Suprapubic skin (tissue), 4 donors: ENCODE results near the gene HOXA6. TPM values are rescaled to one million over a fixed set of nuclear protein-coding genes. Genes with fewer than 3 reads are reported as not detected.

Source experiments
- DNase-seq, 2 donors: peaks; one replicate each; pipeline ENCODE4 v3.0.0-alpha.2; 2019; ENCODE audit warnings: low spot score in 2 of 2
- H3K27ac ChIP-seq: fragments of 200-600 bp; sonication (generic); one replicate; pipeline ENCODE4 v1.5.1; 2019
- H3K27me3 ChIP-seq: fragments of 200-600 bp; sonication (generic); one replicate; pipeline ENCODE4 v1.5.1; 2019
- H3K36me3 ChIP-seq: fragments of 200-600 bp; sonication (generic); one replicate; pipeline ENCODE4 v1.5.1; 2019
- H3K4me1 ChIP-seq: fragments of 200-600 bp; sonication (generic); one replicate; pipeline ENCODE4 v1.5.1; 2019
- H3K4me3 ChIP-seq: fragments of 200-600 bp; sonication (generic); one replicate; pipeline ENCODE4 v1.5.1; 2019; ENCODE audit warnings: mild to moderate bottlenecking
- H3K9me3 ChIP-seq: fragments of 200-600 bp; sonication (generic); one replicate; pipeline ENCODE4 v1.5.1; 2019
- CTCF ChIP-seq, 2 donors: fragments of 200-600 bp in 1 of 2; fragments of 450-650 bp in 1 of 2; sonication (generic) in 1 of 2; IDR thresholded peaks; one replicate each; pipeline ENCODE4 v1.5.1; 2016 to 2019; ENCODE audit warnings: antibody characterized with exemption in 2 of 2, mild to moderate bottlenecking in 1 of 2, moderate library complexity in 1 of 2
- EP300 ChIP-seq: sonication (generic); formaldehyde crosslinking; IDR thresholded peaks from one replicate; pipeline ENCODE4 v1.6.1; 2017; ENCODE audit warnings: antibody characterized with exemption
- POLR2A ChIP-seq, 2 donors: fragments of 450-650 bp; IDR thresholded peaks; one replicate each; pipeline ENCODE4 v1.6.1; 2017; ENCODE audit warnings: antibody characterized with exemption in 2 of 2, mild to moderate bottlenecking in 2 of 2, moderate library complexity in 2 of 2
- POLR2AphosphoS5 ChIP-seq, 3 donors: sonication (generic); formaldehyde crosslinking; IDR thresholded peaks; one replicate each; pipeline ENCODE4 v1.6.1; 2017; ENCODE audit warnings: antibody characterized with exemption in 3 of 3
- WGBS: methylation state at CpG from one replicate; pipeline ENCODE4 v1.1.5; 2018; 5-methylcytosine and 5-hydroxymethylcytosine counted together
- total RNA-seq, 4 donors: library from RNA; depleted of rRNA; stranded (reverse); fragments of >200 nt; gene quantifications; one replicate each; pipeline ENCODE4 v1.1.0, GENCODE V29; 2016

Gene HOXA6
- total RNA-seq, 4 donors from 2014 or later = 4.0 to 9.3 (median 6.4) TPM

GRCh38 chr7:27124902-27125689 is 22.5 kb downstream of the HOXA6 start:
- Histone ChIP-seq H3K4me1 (peaks cover 5% of the 10 kb centered on the region), H3K27ac (no peak overlapping the region), H3K27me3 (no peaks in the 10 kb centered on the region), H3K36me3 (no peaks in the 10 kb centered on the region), H3K4me3 (no peak overlapping the region), H3K9me3 (no peaks in the 10 kb centered on the region)
- no peak for DNase-seq
- TF ChIP-seq CTCF (IDR thresholded peaks at IDR 0.05) = no peak
- TF ChIP-seq EP300 = no peak
- no peak for TF ChIP-seq POLR2A (IDR thresholded peaks at IDR 0.05)
- TF ChIP-seq POLR2AphosphoS5 (IDR thresholded peaks at IDR 0.05) = no peak
- 87% methylated on average over 8 of the region's 8 CpGs for WGBS

GRCh38 chr7:27124096-27124901 is 23.3 kb downstream of the HOXA6 start:
- H3K36me3 ChIP-seq = no peaks in the 10 kb centered on the region
- no peak overlapping the region for H3K4me3 ChIP-seq
- 88% methylated on average over 39 of the region's 43 CpGs for WGBS
- H3K27ac ChIP-seq = no peak overlapping the region
- H3K4me1 ChIP-seq = no peaks in the 10 kb centered on the region
- DNase-seq = no peak
- no peaks in the 10 kb centered on the region for H3K27me3 ChIP-seq
- H3K9me3 ChIP-seq = no peaks in the 10 kb centered on the region
- TF ChIP-seq POLR2AphosphoS5 (IDR thresholded peaks at IDR 0.05) (no peak), POLR2A (IDR thresholded peaks at IDR 0.05) (no peak), CTCF (IDR thresholded peaks at IDR 0.05) (no peak), EP300 (no peak)

GRCh38 chr7:27123477-27124053 is 24.0 kb downstream of the HOXA6 start:
- Histone ChIP-seq H3K27me3 (no peaks in the 10 kb centered on the region), H3K9me3 (no peaks in the 10 kb centered on the region), H3K4me1 (no peaks in the 10 kb centered on the region), H3K4me3 (no peak overlapping the region), H3K36me3 (no peaks in the 10 kb centered on the region), H3K27ac (no peak overlapping the region)
- 89% methylated on average over 26 of the region's 26 CpGs for WGBS
- TF ChIP-seq POLR2A (IDR thresholded peaks at IDR 0.05) (no peak), EP300 (no peak), POLR2AphosphoS5 (IDR thresholded peaks at IDR 0.05) (no peak), CTCF (IDR thresholded peaks at IDR 0.05) (no peak)
- peak in 1 of 2 donors; percentile 56 for DNase-seq

- no peaks in the 10 kb centered on the region for H3K9me3 ChIP-seq
- H3K36me3 ChIP-seq = no peaks in the 10 kb centered on the region
- no peak overlapping the region for H3K4me3 ChIP-seq
- H3K27me3 ChIP-seq = no peaks in the 10 kb centered on the region
- no peak for TF ChIP-seq POLR2AphosphoS5 (IDR thresholded peaks at IDR 0.05)
- TF ChIP-seq CTCF (IDR thresholded peaks at IDR 0.05) = no peak
- no peak for TF ChIP-seq EP300
- no peak for TF ChIP-seq POLR2A (IDR thresholded peaks at IDR 0.05)
- no peak overlapping the region for H3K27ac ChIP-seq
- WGBS = 71% methylated on average over 7 of the region's 14 CpGs
- no peaks in the 10 kb centered on the region for H3K4me1 ChIP-seq
- DNase-seq = no peak
Observed at GRCh38 chr7:27123007-27123476, 24.5 kb downstream of the HOXA6 start.
